HG02973 (cell line): ENCODE results near the gene DLGAP1.
"Not testable (repeated sequence)": the region's sequence is repeated elsewhere in the genome, so short reads cannot be mapped to it uniquely, and the experiment has no call there.

Source experiments
- ATAC-seq: cut with Tn5 transposase; IDR thresholded peaks from one replicate; pipeline ENCODE4 v1.9.1; 2021; ENCODE audit warnings: moderate library complexity; ENCODE audit not compliant: unreplicated experiment

The DLGAP1 gene

DNA sequence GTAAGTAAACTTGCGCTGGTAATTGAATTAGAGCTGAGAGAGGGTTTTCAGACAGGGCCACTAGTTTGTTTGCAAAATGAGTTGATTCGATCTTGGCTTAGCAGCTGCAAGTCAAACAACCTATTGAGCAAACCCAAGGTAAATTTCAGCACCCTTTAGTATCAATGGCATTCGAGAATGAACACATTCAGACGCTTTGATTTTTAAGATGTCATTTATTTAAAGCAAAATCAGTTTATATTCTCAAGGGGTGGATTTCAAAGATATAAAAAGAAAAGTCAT, 960.9 kb downstream of the DLGAP1 start:
- no peak for ATAC-seq

DNA sequence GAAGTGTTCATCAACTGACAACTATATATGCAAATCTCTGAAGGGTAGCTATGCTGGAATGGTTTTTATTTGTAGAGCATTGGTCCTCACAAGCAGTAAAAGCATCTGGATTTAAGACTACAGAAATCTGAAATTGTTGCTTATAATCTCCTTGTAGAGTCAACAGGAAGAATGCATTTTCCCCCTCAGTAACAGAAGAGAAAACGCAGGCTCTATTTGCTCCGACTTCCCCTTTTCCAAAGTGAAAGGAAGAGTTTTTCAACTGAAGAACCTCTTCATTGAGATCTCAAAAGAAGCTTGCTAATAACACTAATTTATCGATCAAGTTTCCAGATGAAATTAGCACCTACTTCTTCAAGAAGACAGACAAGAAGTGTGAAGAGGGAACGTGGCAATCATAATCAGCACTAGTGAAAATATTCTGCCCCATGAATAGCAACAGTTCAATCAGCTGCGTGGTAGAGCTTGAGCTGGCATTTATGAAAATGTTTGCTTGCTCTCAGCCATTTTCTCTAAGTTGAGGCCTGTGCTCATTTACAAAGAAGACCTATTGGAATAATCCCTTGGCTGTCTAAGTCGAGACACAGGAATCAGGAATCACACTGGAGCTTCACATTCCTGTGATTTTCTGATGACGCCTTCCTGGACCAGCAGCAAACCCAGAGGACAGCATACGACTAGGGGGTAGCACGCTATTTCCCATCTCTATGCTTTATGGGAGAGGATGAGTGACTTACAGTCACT, 961.4 kb downstream of the DLGAP1 start:
- ATAC-seq, result no peak

DNA sequence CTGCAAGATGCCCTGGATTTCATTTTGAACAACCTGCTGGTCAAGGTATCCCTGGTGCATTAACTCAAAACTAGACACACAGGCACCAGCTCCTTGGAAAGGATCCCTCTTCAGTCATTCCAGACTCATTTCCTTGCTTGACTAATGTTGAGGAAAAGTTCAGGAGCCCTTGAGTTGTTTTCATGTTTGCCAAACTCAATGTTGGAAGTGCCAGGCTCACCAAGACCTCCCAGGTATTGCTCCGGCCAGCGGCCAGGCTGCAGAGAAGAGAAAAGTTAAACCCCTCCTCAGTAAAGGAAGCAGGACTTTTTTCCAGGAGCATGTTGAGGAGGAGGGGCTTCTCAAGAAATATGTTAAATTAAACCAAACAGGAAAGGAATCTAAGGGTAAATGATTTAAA, 962.4 kb downstream of the DLGAP1 start:
- ATAC-seq, result no peak

DNA sequence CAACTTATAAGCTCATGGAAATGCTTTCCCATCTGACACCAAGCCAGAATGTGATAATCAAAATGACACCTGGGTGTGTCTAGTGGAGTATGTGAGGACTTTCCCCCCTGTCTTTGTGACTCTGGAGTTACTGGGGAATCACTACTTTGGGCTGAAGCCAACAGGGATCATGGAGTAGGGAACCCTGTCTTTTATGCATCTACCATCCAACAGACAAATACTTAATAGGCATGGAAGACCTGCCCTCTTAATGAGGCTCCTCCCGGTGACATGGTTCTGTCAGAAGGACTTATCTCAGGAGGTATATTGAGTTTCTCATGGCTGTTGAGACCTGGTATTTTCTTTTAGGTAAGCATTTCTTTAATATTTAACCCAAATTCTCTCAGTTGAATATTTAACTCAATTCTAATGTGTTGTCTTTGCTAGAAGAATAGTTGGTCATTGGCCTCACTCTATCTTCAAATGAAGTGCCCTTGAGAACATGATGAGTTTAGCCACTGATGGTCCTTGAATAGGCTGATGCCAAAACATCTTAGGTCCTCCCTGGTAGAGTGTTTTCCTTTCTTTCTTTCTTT, 963.0 kb downstream of the DLGAP1 start:
- no peak for ATAC-seq

DNA sequence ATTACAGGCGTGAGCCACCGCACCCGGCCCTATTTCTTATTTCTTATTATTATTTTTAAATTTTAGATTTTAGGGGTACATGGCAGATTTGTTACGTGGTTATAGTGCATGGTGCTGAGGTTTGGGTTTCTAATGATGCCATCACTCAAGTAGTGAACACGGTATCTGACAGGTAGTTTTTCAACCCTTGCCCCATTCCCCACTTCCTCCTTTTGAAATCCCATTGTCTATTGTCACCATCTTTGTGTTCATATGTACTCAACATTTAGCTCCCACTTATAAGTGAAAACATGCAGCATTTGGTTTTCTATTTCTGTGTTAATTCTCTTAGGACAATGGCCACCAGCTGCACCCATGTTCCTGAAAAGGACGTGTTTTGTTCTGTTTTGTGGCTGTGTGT, 965.6 kb downstream of the DLGAP1 start:
- no peak for ATAC-seq

DNA sequence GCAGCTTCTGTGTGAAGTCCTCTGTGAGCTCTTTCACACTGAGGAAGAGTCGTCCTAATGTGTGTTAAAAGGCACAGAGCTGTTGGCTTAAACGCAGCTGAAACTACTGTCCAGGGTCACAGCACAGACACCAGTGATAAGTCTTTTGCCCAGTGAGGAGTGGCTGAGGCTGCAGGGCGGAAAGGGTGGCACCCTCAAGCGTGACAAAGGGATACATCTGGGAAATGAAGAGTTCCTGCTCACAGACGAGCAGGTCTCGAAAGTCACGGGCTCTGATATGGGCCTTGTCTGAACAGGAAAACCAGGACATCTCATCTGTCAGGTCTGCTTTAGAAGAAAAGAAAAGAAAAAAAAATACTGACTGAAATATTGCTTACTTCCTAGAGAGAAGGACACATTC, 968.6 kb downstream of the DLGAP1 start:
- no peak for ATAC-seq

DNA sequence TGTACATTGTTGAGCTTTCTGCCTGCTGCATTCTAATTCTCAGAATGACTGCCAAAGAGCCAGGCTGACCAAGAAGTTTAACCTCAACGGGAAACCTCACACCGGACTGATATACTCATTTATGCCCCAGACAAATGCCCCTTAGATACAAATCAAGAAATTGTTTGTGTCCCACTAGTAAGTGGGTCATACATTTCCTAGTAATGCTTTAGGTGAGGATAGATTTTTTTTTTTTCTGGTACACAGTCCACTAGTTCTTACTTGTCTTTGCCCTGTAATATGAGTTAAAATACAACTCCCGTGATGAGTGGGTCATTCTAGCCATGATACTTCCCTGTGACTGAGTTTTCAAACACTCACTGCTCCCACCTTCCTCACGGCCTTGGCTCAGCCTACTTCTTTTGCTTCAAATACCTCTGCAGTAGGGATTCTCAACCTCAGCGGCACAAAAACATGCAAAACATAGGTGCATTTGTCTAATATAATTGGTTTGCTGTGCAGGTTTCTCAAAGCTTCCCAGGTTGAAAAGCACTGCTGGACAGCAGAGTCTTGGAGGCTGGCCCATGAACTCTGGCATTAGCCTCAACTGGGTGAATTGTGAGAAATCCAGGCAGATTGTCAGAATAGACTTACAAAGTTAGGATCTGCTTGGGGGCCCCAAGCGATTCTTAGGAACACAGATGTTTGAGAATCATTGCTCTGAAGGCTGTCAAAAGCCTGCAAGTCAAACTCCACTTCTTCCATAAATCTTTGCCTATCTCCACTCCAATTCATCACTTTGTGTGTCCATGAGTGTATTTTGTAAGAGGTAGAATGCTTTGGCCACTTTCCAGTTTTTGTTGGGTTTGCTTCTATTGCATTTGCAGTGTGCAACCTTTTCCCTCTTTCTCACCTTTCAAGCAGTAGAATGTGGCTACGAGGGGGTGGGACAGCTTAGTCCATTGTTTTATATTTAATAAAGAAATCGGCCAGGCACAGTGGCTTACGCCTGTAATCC, 969.7 kb downstream of the DLGAP1 start:
- no peak for ATAC-seq

DNA sequence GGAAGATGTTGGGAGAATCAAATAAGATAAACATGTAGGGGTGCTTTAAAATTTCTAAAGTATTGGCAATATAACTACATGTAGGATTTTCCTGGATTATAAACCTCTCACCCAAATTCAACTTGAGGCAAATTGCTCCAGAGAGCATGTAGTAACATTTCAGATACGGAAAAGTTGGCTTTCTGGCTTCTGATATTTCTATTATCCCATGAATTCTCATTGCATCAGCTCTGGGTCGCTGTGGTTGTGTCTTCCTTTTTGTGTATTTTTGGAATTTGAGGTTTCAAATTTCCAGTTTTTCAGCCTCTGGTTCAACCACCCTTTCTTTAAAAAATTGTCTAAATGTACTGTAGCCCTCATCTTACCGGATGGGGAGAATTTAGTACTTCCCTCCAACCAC, 972.8 kb downstream of the DLGAP1 start:
- no peak for ATAC-seq

DNA sequence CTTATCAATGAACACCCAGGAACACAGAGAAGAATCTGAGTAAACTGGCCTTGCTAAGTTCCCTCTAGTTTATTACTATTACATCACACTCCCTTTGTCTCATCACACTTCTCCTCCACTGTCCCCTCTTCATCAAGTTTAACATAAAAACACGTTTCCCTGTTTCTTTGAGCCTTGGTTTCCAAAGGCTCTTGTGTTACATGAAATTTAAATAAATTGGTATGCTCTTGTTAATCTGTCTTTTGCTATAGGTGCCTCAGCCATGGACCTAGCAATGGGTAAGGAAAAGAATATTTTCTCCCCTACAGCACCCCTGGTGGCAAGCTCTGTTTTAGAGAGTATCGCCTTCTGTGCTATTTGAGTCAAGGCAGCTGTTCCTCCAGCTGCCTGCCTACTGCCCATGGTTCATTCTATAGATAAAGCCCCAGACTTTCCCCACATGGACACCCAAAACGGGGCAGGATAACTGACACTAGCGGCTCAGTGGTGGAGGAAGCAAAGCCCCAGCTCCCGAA, 973.4 kb downstream of the DLGAP1 start:
- ATAC-seq, result no peak

DNA sequence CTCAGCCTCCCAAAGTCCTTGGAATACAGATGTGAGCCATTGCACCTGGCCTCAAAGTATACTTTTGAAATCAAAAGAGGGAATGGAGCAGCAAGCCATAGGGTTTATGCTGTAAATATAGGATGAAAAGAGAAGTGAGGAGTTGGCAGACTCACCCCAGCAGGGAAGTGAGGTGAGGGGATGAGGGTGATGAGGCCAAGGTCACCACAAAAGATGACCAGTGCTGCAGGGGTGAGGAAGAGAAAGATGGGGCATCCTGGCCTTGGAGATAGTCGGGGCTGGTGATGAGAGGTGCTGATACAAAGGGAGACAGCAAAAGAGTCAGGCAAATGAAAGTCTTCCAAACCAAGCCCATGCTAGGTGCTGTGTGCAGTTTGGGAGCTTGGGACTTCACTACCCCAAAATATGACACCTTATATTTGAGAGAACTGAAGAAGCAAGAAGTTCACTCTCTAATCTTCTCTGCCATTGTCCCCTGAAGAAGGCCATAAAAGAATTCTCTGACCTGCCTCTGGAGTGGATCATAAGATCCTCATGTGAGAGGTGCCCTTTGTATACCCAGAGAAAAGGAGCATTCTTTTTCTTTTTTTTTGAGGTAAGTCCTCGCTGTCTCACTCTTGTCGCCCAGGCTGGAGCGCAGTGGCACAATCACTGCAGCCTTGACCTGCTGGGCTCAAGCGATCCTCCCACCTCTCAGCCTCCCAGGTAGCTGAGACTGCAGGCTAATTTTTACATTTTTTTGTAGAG, 974.1 kb downstream of the DLGAP1 start:
- no peak for ATAC-seq

DNA sequence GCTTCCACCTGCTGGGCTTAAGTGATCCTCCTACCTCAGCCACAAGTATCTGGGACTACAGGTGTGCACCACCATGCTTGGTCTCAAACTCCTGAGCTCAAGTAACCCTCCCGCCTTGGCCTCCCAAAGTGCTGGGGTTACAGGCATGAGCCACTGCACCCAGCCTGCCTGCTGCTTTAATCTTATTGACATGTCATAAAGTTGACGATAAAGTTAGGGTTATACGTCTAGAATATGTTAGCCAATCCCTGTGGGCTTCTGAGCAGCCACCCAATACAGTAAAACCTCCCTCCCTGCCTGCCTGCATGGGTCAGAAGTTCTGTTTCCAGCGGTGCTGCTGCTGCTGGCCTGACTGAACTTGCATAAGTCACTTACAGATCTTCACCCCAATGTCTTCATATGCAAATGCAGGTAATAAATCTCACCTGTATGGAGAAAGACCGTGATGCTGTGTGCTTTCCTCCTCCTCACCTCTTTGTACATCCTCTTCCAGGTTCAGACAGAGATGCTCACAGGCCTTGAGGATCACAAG, 975.1 kb downstream of the DLGAP1 start:
- no peak for ATAC-seq

DNA sequence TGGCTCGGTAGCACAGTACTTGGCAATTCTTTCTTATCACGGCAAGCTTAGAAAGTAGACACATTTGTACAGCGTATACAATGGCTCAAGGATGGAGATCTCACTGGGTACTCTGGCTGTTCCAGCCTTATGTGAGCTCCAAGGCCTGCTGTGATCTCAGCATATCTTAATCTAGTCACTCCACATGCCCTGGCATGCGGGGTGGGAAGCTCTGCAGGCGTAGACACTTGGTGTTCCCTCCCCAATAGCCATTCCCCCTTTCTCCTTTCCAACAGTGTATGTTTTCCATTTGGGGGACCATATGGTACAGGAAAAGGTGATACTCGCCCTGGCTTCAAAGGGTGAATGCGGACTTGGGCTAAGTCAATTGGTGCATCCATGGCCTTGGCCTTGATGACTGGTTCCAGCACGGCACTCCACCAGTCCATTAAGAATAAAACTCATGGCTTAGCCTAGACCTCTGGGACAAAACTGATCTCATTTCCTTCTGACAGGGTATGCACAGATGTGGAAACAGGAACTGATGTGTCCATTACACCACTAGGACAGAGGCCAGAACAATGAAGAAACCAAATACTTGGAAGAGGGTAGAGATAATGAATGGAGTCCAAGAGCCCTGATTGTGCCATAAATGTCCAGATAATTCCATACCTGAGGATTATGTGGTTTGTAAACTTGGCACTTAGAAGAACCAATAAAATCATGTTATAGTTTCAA, 976.7 kb downstream of the DLGAP1 start:
- ATAC-seq, result no peak

DNA sequence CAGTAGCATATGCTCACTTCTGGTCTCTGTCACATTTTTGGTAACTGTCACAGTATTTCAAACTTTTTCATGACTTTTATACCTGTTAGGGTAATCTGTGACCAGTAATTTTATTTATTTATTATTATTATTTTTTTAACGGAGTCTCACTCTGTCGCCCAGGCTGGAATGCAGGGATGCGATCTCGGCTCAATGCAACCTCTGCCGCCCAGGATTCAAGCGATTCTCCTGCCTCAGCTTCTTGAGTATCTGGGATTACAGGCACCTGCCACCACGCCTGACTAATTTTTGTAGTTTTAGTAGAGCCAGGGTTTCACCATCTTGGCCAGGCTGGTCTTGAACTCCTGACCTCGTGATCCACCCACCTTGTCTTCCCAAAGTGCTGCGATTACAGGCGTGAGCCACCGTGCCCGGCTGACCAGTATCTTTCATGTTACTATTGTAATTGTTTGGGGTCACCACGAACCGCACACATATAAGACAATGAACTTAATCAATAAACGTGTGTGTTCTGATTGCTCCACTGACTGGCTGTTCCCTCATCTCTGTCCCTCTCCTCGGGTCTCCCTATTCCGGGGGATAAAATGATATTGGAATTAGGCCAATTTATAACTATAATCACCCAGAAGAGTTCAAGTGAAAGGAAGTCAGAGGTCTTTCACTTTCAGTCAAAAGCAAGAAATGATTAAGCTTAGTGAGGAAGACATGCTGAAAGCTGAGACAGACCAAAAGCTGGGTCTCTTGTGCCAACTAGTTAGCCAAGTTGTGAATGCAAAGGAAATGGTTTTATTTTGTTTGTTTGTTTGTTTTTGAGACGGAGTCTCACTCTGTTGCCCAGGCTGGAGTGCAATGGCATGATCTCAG, 982.2 kb downstream of the DLGAP1 start:
- ATAC-seq, result peak; percentile 90

DNA sequence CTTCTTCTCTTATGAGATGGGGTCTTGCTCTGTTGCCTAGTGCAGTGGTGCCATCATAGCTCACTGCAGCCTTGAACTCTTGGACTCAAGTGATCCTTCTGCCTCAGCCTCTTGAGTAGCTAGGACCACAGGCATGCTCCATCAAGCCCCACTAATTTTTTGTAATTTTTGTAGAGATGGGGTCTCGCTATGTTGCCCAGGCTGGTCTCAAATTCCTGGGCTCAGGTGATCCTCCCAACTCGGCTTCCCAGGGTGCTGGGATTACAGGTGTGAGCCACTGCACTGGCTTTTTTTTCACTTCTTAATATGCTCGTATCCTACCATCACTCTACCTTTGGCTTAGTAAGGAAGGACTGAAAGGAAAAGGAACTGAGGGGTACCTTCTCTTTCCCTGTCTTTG, 983.0 kb downstream of the DLGAP1 start:
- ATAC-seq, result not testable (repeated sequence)

DNA sequence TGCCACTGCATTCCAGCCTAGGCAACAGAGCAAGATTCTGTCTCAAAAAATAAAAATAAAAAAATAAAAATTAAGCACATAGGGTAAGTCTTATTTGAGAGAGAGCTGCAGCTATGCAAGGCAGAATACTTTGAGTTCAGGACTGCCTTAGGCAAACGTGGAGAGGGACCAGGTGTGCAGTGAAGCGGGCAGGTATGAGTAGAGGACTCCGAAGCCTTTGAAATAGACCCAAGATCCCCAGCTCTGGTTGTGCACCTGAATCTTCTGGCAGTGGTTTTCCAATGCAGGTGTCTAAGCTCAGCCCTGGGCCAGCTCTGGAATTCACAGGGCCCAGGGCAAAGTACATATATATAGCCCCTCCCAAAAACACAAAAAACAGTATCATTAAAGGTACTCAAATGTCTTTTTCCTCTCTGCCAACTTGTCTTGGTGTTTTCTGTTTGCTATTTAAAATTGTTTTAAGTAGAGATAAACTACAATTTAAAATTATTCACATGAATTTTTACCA, 983.9 kb downstream of the DLGAP1 start:
- no peak for ATAC-seq

DNA sequence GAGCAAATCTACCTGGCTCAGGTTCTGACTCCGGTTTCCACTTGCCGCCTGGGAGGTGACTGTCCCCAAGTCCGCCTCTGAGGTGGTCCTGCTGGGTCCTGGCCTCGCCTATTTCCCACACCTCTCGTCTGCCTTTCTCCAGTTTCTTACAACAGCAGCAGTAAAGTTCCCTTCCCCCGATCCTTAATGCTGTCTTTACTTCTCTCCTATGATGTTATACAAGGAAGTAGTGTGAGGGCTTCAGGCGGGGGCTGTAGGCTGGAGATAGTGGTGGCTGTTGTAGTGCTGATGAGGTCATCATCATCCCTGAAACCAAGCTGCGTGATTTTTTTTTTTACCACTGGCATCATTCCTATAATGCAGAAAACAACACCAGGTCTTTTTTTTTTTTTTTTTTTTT, 986.3 kb downstream of the DLGAP1 start:
- ATAC-seq, result no peak

DNA sequence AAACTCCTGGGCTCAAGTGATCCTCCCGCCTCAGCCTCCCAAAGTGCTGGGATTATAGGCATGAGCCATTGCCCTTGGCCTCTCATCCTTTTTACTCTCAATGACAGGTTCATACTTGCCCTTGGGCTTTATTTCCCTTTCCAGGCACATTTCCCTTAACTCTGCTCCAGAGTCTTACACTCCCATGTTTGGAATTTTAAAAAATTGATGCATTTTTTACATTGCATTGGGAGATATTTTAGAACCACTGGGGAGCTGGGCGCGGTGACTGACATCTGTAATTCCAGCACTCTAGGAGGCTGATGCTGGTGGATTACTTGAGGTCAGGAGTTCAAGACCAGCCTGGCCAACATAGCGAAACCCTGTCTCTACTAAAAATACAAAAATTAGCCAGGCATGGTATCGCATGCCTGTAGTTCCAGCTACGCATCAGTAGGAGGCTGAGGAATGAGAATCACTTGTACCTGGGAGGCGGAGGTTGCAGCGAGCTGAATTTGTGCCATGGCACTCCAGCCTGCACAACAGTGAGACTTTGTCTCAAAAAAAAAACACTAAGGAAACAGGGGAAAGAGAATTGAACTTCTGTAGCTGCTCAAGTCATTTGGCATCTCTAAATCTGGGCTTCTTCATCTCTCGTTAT, 986.9 kb downstream of the DLGAP1 start:
- ATAC-seq, result no peak

DNA sequence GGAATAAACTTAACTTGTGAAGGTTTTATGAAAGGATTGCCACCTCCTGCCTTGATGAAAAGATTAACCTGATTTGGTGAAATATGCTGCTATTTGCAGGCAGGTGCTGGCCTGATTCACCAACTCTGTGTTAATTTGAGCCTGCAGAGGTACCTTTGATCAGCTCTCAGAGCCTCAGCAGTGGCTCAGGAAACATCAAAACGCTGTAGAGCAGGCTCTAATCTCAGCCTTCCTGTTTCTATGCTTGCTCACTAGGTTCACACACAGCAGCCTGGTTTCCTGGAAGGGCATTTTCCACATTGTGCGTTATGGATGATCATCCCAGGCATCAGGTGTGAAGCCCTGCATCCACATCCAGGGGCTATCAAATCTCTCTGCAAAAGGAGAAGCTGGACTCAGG, 988.2 kb downstream of the DLGAP1 start:
- no peak for ATAC-seq

DNA sequence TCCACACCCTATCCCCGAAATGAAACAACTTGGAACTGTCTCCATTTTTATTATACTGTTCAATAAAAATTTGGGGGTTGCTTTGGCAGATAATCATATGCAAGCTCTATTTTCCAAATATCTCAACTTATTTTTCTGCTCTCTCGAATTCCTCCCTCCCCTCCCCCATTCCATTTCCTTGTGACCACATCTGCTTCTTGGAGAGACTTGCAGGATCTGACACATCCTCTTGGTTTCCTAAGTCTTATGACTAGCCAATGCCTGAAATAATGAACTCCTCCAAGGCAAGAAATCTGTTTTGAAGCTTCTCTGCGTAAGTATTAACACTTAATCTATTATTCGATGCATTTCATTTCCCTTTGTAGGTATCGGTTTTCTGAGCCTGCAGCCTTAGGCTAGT, 989.1 kb downstream of the DLGAP1 start:
- no peak for ATAC-seq
